Activated T-helper 1 cell treated with anti-CD3 and anti-CD28 coated beads, Interleukin-2, amount 50 U/mL, for 16 hours (primary cell): Measurements from ENCODE around the gene BPIFA3.

Source experiments
- DNase-seq, 2 donors: peaks; one replicate each; pipeline ENCODE4 v3.0.0-alpha.2; 2020; ENCODE audit warnings: low read depth in 1 of 2, low spot score in 1 of 2

Gene BPIFA3

DNA sequence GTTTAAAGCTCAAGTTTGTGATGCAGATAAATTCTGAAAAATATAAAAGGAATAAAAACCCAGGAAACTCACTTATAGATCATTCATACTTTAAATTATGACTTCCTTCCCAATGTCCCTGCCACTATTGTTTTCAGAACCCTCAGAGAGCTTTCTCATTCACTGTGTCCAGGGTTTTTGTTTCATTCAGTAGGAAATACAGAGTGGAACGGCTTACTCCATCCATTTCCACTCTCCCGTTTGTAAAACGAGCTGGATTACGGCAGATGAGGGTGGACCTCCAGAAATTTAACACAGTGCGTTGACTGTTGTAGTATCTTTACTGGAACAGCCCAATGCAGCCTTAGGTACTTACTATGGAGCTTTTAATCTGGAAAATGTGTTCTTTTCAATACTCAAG, 42.2 kb downstream of the BPIFA3 start:
- DNase-seq, result no peak

DNA sequence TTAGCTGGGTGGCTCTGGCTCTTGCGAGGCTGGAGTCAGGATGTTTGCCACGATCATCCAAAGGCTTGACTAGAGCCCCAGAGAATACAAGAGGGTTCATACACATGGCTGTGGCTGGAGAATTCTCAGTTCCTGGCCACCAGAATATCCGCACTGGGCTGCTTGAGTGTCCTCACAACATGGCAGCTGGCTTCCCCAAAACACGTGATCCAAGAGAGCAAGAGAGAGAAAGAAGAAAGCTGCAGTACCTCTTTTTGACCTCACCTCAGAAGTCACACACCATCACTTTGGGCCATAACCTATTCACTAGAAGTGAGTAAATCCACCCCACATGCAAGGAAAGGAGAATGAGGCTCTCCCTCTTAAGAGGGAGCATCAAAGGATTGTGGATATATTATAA, 44.3 kb downstream of the BPIFA3 start:
- no peak for DNase-seq

DNA sequence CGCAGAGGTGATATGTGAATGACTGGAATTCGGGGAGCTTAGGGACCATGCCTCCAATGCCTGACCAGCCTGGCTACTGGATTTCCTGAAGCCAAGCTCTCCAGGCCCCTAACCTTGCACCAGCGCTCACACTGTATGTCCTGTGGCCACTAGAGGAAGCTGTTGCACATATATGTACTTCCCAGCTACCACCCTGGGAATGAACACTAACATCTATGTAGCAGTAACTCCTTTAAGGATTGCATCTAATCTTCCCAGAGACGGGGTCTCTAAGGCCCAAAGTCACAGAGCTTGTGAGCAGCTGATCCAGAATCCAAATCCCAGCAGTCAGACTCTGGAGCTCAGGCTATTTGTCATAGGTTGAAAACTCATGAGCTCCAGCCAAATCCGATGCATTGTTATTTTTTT, 45.5 kb downstream of the BPIFA3 start:
- DNase-seq, result no peak

DNA sequence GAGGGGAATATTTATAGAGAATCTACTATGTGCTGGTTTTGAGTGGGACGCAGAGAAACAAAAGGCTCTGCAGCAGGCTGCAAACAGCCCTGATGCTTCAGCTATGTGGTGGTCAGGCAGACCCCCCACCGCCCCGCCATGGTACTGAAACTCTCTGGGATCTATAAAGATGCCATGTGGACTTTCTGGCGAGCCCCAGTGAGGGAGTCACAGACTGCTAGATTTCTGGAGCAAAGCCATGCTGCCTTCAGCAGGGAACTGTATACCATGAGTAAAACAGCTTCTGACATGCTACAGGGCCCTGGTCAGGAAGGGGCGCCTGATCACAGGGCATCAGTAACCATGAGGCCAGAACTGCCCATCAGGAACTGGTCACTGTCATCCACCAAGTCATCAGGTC, 46.6 kb downstream of the BPIFA3 start:
- no peak for DNase-seq

DNA sequence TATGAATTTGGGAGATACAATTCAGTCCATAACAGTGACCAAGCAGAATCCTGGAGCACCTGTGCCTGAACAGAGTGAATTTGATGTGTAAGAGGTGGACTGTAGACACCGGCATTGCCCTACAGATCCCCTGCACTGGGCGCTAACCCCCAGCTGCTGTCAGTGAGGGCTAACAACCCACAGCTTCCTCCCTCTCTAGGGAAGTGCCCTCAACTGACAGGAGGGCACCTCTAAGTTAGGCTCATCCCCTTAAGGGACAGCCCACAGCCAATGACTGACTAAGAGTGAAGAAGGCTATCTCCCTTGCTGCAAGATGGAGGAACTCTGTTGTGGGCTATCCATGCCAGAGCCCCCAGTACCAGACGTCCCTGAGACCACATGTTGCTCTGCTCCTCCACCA, 50.5 kb downstream of the BPIFA3 start:
- DNase-seq, result no peak

DNA sequence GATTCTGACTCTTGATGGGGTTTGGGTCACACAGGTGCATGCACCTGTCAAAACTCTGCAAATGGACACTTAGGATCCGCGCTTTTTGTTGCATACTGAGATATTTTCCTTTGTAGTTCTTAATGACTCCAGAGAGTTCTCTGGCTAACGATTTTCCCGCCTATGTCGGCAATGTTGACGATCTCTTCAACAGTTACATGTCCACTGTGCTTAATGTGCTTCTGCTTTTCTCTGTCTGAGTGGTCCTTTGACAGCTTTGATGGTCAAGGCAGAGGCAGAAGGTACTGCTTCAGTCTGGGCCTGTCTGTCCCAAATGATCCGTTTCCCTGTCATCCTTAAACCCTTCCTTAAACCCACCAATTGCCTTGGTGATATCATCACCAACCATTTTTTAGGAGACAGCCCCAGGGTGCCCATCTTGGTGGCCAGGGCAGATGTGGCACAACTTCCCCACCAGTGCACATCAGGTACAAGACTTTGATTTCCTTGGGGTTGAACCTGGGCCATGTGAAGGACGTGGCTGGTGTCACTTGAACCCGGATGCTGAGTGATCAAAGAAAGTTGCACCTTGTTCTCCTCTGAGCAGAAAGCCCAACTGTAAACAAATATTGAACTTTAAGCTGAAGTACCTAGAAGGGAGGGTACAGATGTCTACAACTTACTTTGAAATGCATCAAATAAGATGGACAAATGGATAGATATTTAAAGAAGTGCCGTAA, 55.2 kb downstream of the BPIFA3 start:
- no peak for DNase-seq

DNA sequence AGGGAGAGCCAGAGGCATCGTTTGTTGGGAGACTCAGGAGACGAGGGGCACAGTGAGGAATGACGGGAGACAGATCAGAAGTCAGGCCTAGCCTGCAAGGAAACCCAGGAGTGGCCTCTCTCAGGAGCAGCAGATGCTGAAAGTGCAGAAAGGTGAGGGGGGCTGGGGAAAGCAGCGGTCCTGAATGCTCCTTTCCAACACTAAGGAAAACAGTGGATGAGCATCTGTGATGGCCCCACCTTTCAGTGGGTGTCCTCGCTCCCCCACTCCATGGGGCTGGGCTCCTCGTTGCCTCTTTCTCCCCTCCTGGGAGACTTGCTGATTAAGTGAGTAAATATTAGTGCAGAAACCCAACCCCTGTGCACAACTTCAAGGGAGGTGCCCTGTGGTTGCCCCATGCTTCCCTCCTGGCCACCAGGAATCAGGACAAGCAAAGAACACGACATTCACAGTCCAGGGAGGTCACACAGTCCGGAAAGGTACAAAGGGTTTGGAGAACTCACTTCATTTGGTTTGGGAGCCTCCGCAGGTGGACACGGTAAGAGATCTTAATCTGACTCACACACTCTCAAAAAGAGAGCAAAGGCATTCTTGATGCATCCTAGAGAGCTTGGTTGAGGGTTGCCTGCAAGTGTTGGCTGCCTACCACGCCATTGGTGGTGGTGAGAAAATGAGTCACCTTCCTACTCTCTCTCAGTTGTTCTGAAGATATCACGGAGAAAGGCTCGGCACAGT, 56.1 kb downstream of the BPIFA3 start:
- DNase-seq, result no peak

DNA sequence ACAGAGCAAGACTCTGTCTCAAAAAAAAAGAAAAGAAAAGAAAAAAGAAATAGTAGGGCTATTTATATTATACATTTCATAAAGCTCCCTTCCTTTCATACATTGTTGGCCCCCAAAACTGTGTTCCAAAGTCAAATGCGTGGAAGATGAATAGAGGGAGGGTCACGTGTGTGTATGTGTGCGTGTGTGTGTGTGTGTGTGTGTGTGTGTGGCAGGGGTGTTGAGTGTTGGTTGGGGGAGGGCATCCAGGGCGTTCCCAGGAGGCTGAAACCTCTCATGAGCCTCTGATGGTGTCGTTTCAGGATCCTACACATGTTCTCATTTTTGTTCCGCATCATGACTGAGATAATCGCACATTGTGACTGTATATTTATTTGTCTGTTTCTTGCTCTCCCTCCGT, 58.1 kb downstream of the BPIFA3 start:
- no peak for DNase-seq

DNA sequence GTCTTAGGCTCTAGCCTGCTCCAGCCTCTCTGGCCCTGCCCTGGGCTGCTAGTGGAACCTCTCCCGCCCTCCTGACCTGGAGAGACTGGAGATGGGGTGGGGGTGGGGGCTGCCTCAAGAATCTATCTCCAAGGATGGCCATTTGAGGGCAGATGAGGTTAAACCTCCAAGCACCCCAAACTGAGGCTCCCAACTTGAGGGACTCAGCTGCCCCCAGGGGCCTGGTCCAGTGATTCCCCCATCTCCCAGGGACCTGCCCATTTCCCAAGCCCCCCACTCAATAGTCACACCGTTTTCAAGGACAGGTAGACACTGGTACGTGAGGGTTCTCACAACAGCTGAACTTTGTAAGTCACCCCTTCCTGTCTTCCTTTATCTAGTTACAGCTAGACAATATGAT, 58.7 kb downstream of the BPIFA3 start:
- DNase-seq, result no peak

DNA sequence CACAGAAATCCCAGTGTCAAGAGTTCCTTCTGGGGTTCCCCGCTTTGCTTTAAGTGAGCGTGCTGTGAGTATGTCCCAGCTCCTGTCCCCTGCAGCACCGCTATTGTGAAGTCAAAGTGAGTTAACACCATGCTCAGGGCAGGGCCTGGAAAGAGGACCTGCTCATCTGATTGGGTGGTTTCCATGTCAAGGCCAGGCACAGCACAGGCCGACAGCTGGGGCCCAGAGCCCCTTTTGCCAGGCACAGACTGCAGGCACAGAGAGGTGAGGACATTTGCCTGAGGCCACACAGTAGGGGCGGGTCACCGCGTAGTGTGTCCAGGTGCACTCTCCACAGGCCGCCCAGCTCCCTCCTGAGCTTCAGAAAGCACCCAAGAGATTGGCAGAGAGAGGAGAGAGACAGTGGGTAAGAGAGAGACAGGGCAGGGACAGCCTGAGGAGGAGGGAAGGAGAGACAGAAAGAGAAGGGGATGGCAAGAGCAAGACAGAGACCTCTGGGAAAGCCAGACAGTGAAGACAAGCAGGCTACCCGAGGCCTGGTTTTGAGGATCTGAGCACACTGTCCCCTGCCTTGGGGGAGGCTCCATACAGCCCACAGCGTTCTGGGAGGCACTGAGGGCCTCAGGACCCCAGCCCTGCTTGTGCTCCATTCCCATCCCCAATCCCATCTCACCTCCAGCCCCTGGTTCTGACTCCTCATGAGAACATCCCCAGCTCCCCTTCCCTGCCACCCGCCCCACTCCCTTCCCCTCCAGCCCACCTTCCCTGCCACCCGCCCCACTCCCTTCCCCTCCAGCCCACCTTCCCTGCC, 59.4 kb downstream of the BPIFA3 start:
- DNase-seq, result no peak
